NB4 (cell line): ENCODE measurements around the gene DUT.

ENCODE experiments used
- CTCF ChIP-seq: IDR thresholded peaks from one replicate; pipeline ENCODE4 v1.5.1; 2012; ENCODE audit warnings: low read depth, low read length
- MAX ChIP-seq: IDR thresholded peaks from 2 replicates; pipeline ENCODE4 v1.6.1; 2011; ENCODE audit warnings: low read depth, low read length

GRCh38 chr15:48375767-48376166 is 44.5 kb downstream of the DUT start:
- TF ChIP-seq CTCF (no peak), MAX (no peak)
